ENCODE results near the gene RPS19.

RPS19 gene

GRCh38 chr19:41893899-41894298 lies 33.8 kb downstream of the RPS19 start:
- TF ChIP-seq CTCF (conservative IDR thresholded peaks at IDR 0.05; ENCODE audit: low read depth, low read length) = peak; percentile 39
- no peak overlapping the region for H3K4me3 ChIP-seq (ENCODE audit: low read depth, low read length)
- DNase-seq (ENCODE audit: low read depth) = peak; percentile 46

GRCh38 chr19:41894350-41894749 lies 34.3 kb downstream of the RPS19 start:
- H3K4me3 ChIP-seq (ENCODE audit: low read depth, low read length) = no peak overlapping the region
- no peak for DNase-seq (ENCODE audit: low read depth)
- no peak for TF ChIP-seq CTCF (conservative IDR thresholded peaks at IDR 0.05; ENCODE audit: low read depth, low read length)

GRCh38 chr19:41895745-41896580 lies 35.9 kb downstream of the RPS19 start:
- no peak overlapping the region for H3K4me3 ChIP-seq (ENCODE audit: low read depth, low read length)
- DNase-seq (ENCODE audit: low read depth) = peak; percentile 33
- TF ChIP-seq CTCF (conservative IDR thresholded peaks at IDR 0.05; ENCODE audit: low read depth, low read length) = peak; percentile 51

GRCh38 chr19:41896581-41896942 lies 36.5 kb downstream of the RPS19 start:
- no peak for TF ChIP-seq CTCF (conservative IDR thresholded peaks at IDR 0.05; ENCODE audit: low read depth, low read length)
- DNase-seq (ENCODE audit: low read depth) = no peak
- H3K4me3 ChIP-seq (ENCODE audit: low read depth, low read length) = no peak overlapping the region

GRCh38 chr19:41897181-41897580 lies 37.1 kb downstream of the RPS19 start:
- no peak for TF ChIP-seq CTCF (conservative IDR thresholded peaks at IDR 0.05; ENCODE audit: low read depth, low read length)
- DNase-seq (ENCODE audit: low read depth) = no peak
- H3K4me3 ChIP-seq (ENCODE audit: low read depth, low read length) = no peak overlapping the region

- no peak overlapping the region for H3K4me3 ChIP-seq (ENCODE audit: low read depth, low read length)
- no peak for TF ChIP-seq CTCF (conservative IDR thresholded peaks at IDR 0.05; ENCODE audit: low read depth, low read length)
Measured at GRCh38 chr19:41897820-41898219, 37.8 kb downstream of the RPS19 start.

GRCh38 chr19:41898235-41898634 lies 38.2 kb downstream of the RPS19 start:
- no peak for DNase-seq (ENCODE audit: low read depth)
- no peak overlapping the region for H3K4me3 ChIP-seq (ENCODE audit: low read depth, low read length)
- no peak for TF ChIP-seq CTCF (conservative IDR thresholded peaks at IDR 0.05; ENCODE audit: low read depth, low read length)

More at GRCh38 chr19:41897820-41898219, 37.8 kb downstream of the RPS19 start:
- no peak for DNase-seq (ENCODE audit: low read depth)
